Ishikawa (cell line): ENCODE measurements around the gene HMCN1.

Experiments
- CEBPB ChIP-seq: IDR thresholded peaks from 2 replicates; pipeline ENCODE4 v1.6.1; 2012
- CREB1 ChIP-seq: IDR thresholded peaks from 2 replicates; pipeline ENCODE4 v1.6.1; 2012; ENCODE audit warnings: low read depth
- EGR1 ChIP-seq: IDR thresholded peaks from 2 replicates; pipeline ENCODE4 v1.6.1; 2012
- EP300 ChIP-seq: IDR thresholded peaks from 2 replicates; pipeline ENCODE4 v1.6.1; 2012; ENCODE audit warnings: borderline replicate concordance
- FOXM1 ChIP-seq: IDR thresholded peaks from 2 replicates; pipeline ENCODE4 v1.6.1; 2012; ENCODE audit warnings: low read depth, borderline replicate concordance
- MAX ChIP-seq: IDR thresholded peaks from 2 replicates; pipeline ENCODE4 v1.6.1; 2012
- NFIC ChIP-seq: IDR thresholded peaks from 2 replicates; pipeline ENCODE4 v1.6.1; 2012
- RAD21 ChIP-seq: IDR thresholded peaks from 2 replicates; pipeline ENCODE4 v1.6.1; 2012; ENCODE audit warnings: low read depth
- REST ChIP-seq: IDR thresholded peaks from 2 replicates; pipeline ENCODE4 v1.6.1; 2012; ENCODE audit warnings: low read depth, mild to moderate bottlenecking
- TAF1 ChIP-seq: IDR thresholded peaks from 2 replicates; pipeline ENCODE4 v1.6.1; 2012; ENCODE audit warnings: low read depth, mild to moderate bottlenecking
- TCF12 ChIP-seq: IDR thresholded peaks from 2 replicates; pipeline ENCODE4 v1.6.1; 2012; ENCODE audit warnings: low read depth
- TEAD4 ChIP-seq: IDR thresholded peaks from 2 replicates; pipeline ENCODE4 v1.6.1; 2012
- USF1 ChIP-seq: IDR thresholded peaks from 2 replicates; pipeline ENCODE4 v1.6.1; 2012
- YY1 ChIP-seq: IDR thresholded peaks from 2 replicates; pipeline ENCODE4 v1.6.1; 2012; ENCODE audit warnings: low read depth
- ZBTB7A ChIP-seq: IDR thresholded peaks from 2 replicates; pipeline ENCODE4 v1.6.1; 2012; ENCODE audit warnings: low read depth

Gene HMCN1

GRCh38 chr1:186231861-186232436, 497.8 kb downstream of the HMCN1 start:
- TF ChIP-seq TCF12 (no peak), EGR1 (no peak), YY1 (no peak), CEBPB (no peak), USF1 (no peak), FOXM1 (no peak), TAF1 (no peak), CREB1 (no peak), MAX (no peak), RAD21 (no peak), REST (no peak)

DNA sequence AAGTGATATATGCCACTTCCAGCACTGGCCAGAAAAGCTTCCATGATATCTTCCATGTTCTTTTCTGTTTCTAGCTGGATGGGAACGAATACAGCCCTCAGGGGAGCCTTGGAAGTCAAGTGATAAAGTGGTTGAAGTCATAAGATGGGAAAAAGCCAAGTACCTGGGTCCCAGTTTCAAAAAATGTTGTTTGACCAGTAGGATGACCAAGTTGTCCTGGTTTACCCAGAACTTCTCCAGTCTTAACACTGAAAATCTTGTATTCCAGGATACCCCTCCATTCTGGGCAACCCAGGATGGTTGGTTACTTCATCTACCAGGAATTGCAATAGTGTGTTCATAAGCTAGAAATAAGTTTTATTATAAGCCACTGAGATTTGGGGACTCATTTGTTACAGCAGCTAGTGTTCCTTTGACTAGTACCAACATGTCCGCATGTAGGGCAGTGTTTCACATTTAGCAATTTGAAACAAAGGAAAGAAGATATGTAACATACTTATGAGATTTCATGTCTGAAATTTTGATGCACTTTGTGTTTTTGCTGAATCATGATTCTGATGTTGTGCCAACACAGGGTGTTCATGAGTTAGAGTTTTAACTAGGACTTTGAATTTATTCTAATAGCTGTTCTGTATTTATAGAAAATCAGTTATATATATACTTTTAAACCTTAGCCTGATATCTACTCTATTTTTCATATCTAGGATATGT, 500.9 kb downstream of the HMCN1 start:
- TF ChIP-seq CREB1 (no peak), TEAD4 (no peak), NFIC (no peak), TAF1 (no peak), REST (no peak)

GRCh38 chr1:186235696-186236095, 501.5 kb downstream of the HMCN1 start:
- TF ChIP-seq TCF12 (no peak), ZBTB7A (no peak), FOXM1 (no peak), CEBPB (no peak), NFIC (no peak), TEAD4 (no peak), CREB1 (no peak), YY1 (no peak)

DNA sequence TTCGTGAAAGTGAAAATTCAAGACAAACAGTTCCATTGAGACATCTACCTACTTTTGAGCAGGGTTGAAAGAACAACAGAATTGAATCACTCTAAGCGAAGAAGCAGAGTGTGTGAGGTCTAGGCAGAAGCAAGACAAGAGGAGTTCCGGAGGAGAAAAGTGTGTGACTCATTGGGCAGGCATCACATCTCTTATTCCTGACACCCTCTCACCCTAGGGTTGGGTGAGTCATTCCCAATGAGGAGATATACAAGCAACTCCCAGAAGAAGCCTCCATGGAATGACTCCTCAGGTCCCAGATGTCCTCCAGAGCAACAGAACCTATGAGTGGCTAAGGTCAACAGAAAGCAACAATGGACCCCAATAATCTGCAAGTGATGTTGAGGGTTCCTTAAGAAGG, 502.7 kb downstream of the HMCN1 start:
- TF ChIP-seq YY1 (no peak), REST (no peak), EGR1 (no peak), CEBPB (no peak), CREB1 (no peak), EP300 (no peak), TEAD4 (no peak), NFIC (no peak), ZBTB7A (no peak), TCF12 (no peak), TAF1 (no peak), FOXM1 (no peak), RAD21 (no peak), MAX (no peak)

DNA sequence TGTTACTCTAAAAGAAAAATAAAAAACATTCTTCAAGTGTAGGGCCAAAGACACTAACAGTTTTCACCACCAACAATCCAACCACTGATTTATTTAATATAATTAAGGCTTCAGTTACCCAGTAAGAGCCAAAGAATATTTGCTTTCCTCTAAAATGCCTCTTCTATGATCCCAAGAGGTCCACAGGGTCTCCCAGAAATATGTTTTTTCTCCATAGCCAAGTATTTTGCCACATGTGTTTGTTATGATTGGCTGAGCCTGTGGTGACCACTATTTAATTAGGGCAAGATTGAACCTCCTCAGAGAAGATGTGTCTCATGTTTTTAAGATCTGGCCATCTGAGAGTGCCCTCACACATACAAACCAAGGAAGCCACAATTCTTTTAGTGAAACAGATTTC, 505.0 kb downstream of the HMCN1 start:
- TF ChIP-seq ZBTB7A (no peak), EGR1 (no peak), CEBPB (no peak), MAX (no peak), NFIC (no peak), TCF12 (no peak), USF1 (no peak), TAF1 (no peak), CREB1 (no peak), EP300 (no peak), RAD21 (no peak), YY1 (no peak)
